Brain microvascular endothelial cell (primary cell): Measurements from ENCODE around the gene DAO.
A peak's percentile ranks its signal among the peaks of the same experiment; 100 is the strongest.

Source experiments
- DNase-seq: peaks from one replicate; pipeline ENCODE4 v3.0.0-alpha.2; 2020
- H3K27ac ChIP-seq: fragments of 250-450 bp; sonication (Bioruptor Pico); 2 replicates; pipeline ENCODE4 v1.5.1; 2020; ENCODE audit warnings: mild to moderate bottlenecking, moderate library complexity
- H3K27me3 ChIP-seq: fragments of 250-450 bp; sonication (Bioruptor Pico); replicated peaks from 2 replicates; pipeline ENCODE4 v1.5.1; 2020; ENCODE audit warnings: mild to moderate bottlenecking
- H3K36me3 ChIP-seq: fragments of 250-450 bp; sonication (Bioruptor Pico); replicated peaks from 2 replicates; pipeline ENCODE4 v1.5.1; 2020; ENCODE audit warnings: mild to moderate bottlenecking
- H3K4me3 ChIP-seq: 2 replicates; pipeline ENCODE4 v1.5.1; 2011; ENCODE audit warnings: low read depth, mild to moderate bottlenecking, control low read depth, low read length, moderate library complexity
- CTCF ChIP-seq: IDR thresholded peaks from 2 replicates; pipeline ENCODE4 v1.5.1; 2011; ENCODE audit warnings: low read depth, mild to moderate bottlenecking, moderate library complexity, low read length, control low read depth, inconsistent platforms; ENCODE audit errors: missing control alignments
- in situ Hi-C: cut with HindIII; loops from 2 replicates; pipeline ENCODE4 v1.10.0; 2017; ENCODE audit warnings: low sequenced_read_pairs, low pct_ligation_motif_present

Gene DAO

GRCh38 chr12:108853426-108853825 is 26.5 kb upstream of the DAO start:
- H3K27me3 ChIP-seq = no peaks in the 10 kb centered on the region
- TF ChIP-seq CTCF = no peak
- H3K27ac ChIP-seq = peak overlapping the region; percentile 98
- H3K36me3 ChIP-seq = peaks cover 22% of the 10 kb centered on the region
- H3K4me3 ChIP-seq = no peak overlapping the region
- DNase-seq = no peak
- in situ Hi-C loops = no loop called here

GRCh38 chr12:108853981-108854446 is 25.9 kb upstream of the DAO start:
- DNase-seq = peak; percentile 91
- no peak overlapping the region for H3K4me3 ChIP-seq
- in situ Hi-C loops = no loop called here
- no peaks in the 10 kb centered on the region for H3K27me3 ChIP-seq
- TF ChIP-seq CTCF = peak; percentile 63
- peaks cover 16% of the 10 kb centered on the region for H3K36me3 ChIP-seq
- H3K27ac ChIP-seq = peak overlapping the region; percentile 98

- in situ Hi-C loops = no loop called here
- Histone ChIP-seq H3K4me3 (peak overlapping the region; percentile 99), H3K27ac (peak overlapping the region; percentile 98), H3K36me3 (peaks cover 13% of the 10 kb centered on the region), H3K27me3 (no peaks in the 10 kb centered on the region)
- DNase-seq = peak; percentile 97
- no peak for TF ChIP-seq CTCF
Observed at GRCh38 chr12:108854451-108855283, 25.2 kb upstream of the DAO start.

GRCh38 chr12:108855284-108856169 is 24.4 kb upstream of the DAO start:
- in situ Hi-C loops = no loop called here
- Histone ChIP-seq H3K27me3 (no peaks in the 10 kb centered on the region), H3K4me3 (peak overlapping the region; percentile 99), H3K27ac (peak overlapping the region; percentile 98), H3K36me3 (peaks cover 13% of the 10 kb centered on the region)
- peak; percentile 63 for DNase-seq
- no peak for TF ChIP-seq CTCF

- Histone ChIP-seq H3K27me3 (no peaks in the 10 kb centered on the region), H3K27ac (peak overlapping the region; percentile 98), H3K36me3 (peaks cover 13% of the 10 kb centered on the region), H3K4me3 (peak overlapping the region; percentile 99)
- no peak for DNase-seq
- no peak for TF ChIP-seq CTCF
- in situ Hi-C loops = no loop called here
Observed at GRCh38 chr12:108856170-108856427, 23.8 kb upstream of the DAO start.
